Left lung (tissue), 10 donors: ENCODE measurements around the gene SLC15A1. TPM values are rescaled to one million over a fixed set of nuclear protein-coding genes. Genes with fewer than 3 reads are reported as not detected.

Experiments
- ATAC-seq: fragments of 200-7000 bp; cut with Tn5 transposase; one replicate; pipeline ENCODE4 v1.9.1; 2020; ENCODE audit warnings: moderate library complexity
- DNase-seq, 4 donors: peaks; one replicate each; pipeline ENCODE4 v3.0.0-alpha.2; 2013 to 2020
- H3K27ac ChIP-seq, 2 donors: fragments of 200-600 bp; sonication (generic) in 1 of 2; one replicate each; pipeline versions ENCODE4 v1.5.0 to v1.8.0; 2020 to 2021
- H3K27me3 ChIP-seq, 2 donors: fragments of 200-600 bp; sonication (generic) in 1 of 2; one replicate each; pipeline versions ENCODE4 v1.5.0 to v1.8.0; 2020 to 2021
- H3K36me3 ChIP-seq, 2 donors: fragments of 200-600 bp; sonication (generic) in 1 of 2; one replicate each; pipeline versions ENCODE4 v1.5.0 to v1.8.0; 2020 to 2021
- H3K4me1 ChIP-seq, 2 donors: fragments of 200-600 bp; one replicate each; pipeline ENCODE4 v1.8.0; 2021
- H3K4me3 ChIP-seq, 2 donors: fragments of 200-600 bp; sonication (generic) in 1 of 2; one replicate each; pipeline versions ENCODE4 v1.5.0 to v1.8.0; 2020 to 2021; ENCODE audit warnings: mild to moderate bottlenecking in 1 of 2
- H3K9me3 ChIP-seq, 2 donors: fragments of 200-600 bp; sonication (generic) in 1 of 2; one replicate each; pipeline versions ENCODE4 v1.5.0 to v1.8.0; 2020 to 2021
- CTCF ChIP-seq, 2 donors: fragments of 200-600 bp; sonication (generic) in 1 of 2; IDR thresholded peaks; one replicate each; pipeline versions ENCODE4 v1.5.0 to v1.8.0; 2021; ENCODE audit warnings: antibody characterized with exemption in 2 of 2
- intact Hi-C, 2 donors: fragments of 100-400 bp; cut with DNase I; formaldehyde crosslinking; loops; one replicate each; pipeline versions ENCODE4 v1.11.2 to v1.14.2; 2022
- polyA plus RNA-seq, 6 donors: library from polyadenylated mRNA; unstranded; fragments of 120-200 nt; gene quantifications; one replicate each; pipeline ENCODE4 v1.2.1, GENCODE V29; 2013; ENCODE audit not compliant: insufficient read length in 6 of 6
- total RNA-seq, 2 donors: library from RNA; stranded (reverse); fragmentation: NEBNext Ultra II Directional; extraction: Animal tissue kit (Norgen Biotek cat#: 25700); gene quantifications; one replicate each; pipeline ENCODE4 v1.2.1, GENCODE V29; 2021
- donor health status: DM: no; HTN: yes; CAD: no.
- donor health status: DM: no; HTN: no; CAD: no.

The SLC15A1 gene
- total and polyA plus RNA-seq, 8 donors: 0.61 to 0.94 (median 0.80) TPM; not detected in 2

GRCh38 chr13:98722958-98723357, 29.5 kb downstream of the SLC15A1 start:
- Histone ChIP-seq H3K27me3 (no peaks in the 10 kb centered on the region), H3K27ac (no peak overlapping the region), H3K4me3 (no peak overlapping the region), H3K4me1 (no peaks in the 10 kb centered on the region), H3K36me3 (no peaks in the 10 kb centered on the region), H3K9me3 (no peaks in the 10 kb centered on the region)
- intact Hi-C loops: no loop called here
- no peak for TF ChIP-seq CTCF (IDR thresholded peaks at IDR 0.05)
- ATAC-seq (no peak), DNase-seq (no peak)

- no peak for ATAC-seq
- intact Hi-C loops: no loop called here
Observed at GRCh38 chr13:98721825-98722510, 30.5 kb downstream of the SLC15A1 start.

GRCh38 chr13:98719527-98720250, 32.8 kb downstream of the SLC15A1 start:
- intact Hi-C loops: no loop called here
- ATAC-seq (no peak), DNase-seq (no peak)
- Histone ChIP-seq H3K4me3 (no peak overlapping the region), H3K27ac (no peak overlapping the region), H3K9me3 (no peaks in the 10 kb centered on the region), H3K4me1 (no peaks in the 10 kb centered on the region), H3K27me3 (no peaks in the 10 kb centered on the region), H3K36me3 (no peaks in the 10 kb centered on the region)
- no peak for TF ChIP-seq CTCF (IDR thresholded peaks at IDR 0.05)

More at GRCh38 chr13:98721825-98722510, 30.5 kb downstream of the SLC15A1 start:
- Histone ChIP-seq H3K4me1 (no peaks in the 10 kb centered on the region), H3K4me3 (no peak overlapping the region), H3K27me3 (no peaks in the 10 kb centered on the region), H3K36me3 (no peaks in the 10 kb centered on the region), H3K27ac (no peak overlapping the region), H3K9me3 (no peaks in the 10 kb centered on the region)
- TF ChIP-seq CTCF (IDR thresholded peaks at IDR 0.05): no peak
- no peak for DNase-seq

GRCh38 chr13:98717891-98718290, 34.6 kb downstream of the SLC15A1 start:
- intact Hi-C loops: no loop called here
- Histone ChIP-seq H3K27me3 (no peaks in the 10 kb centered on the region), H3K4me1 (no peaks in the 10 kb centered on the region), H3K36me3 (no peaks in the 10 kb centered on the region), H3K27ac (no peak overlapping the region), H3K4me3 (no peak overlapping the region), H3K9me3 (no peaks in the 10 kb centered on the region)
- TF ChIP-seq CTCF (IDR thresholded peaks at IDR 0.05): no peak
- no peak for DNase-seq
- no peak for ATAC-seq

GRCh38 chr13:98717256-98717655, 35.2 kb downstream of the SLC15A1 start:
- H3K9me3 ChIP-seq: no peaks in the 10 kb centered on the region
- no peaks in the 10 kb centered on the region for H3K36me3 ChIP-seq
- ATAC-seq (no peak), DNase-seq (no peak)
- H3K4me3 ChIP-seq: no peak overlapping the region
- H3K4me1 ChIP-seq: no peaks in the 10 kb centered on the region
- intact Hi-C loops: no loop called here
- TF ChIP-seq CTCF (IDR thresholded peaks at IDR 0.05): no peak
- H3K27me3 ChIP-seq: no peaks in the 10 kb centered on the region
- H3K27ac ChIP-seq: no peak overlapping the region
